ENCODE data around the gene SHKBP1. TPM values are rescaled to one million over a fixed set of nuclear protein-coding genes. Genes with fewer than 3 reads are reported as not detected.

SHKBP1 gene
- total and polyA plus RNA-seq, 2 of the 4 experiments (the other 2 are of a cell fraction) = 15.6 to 94.0 TPM

DNA sequence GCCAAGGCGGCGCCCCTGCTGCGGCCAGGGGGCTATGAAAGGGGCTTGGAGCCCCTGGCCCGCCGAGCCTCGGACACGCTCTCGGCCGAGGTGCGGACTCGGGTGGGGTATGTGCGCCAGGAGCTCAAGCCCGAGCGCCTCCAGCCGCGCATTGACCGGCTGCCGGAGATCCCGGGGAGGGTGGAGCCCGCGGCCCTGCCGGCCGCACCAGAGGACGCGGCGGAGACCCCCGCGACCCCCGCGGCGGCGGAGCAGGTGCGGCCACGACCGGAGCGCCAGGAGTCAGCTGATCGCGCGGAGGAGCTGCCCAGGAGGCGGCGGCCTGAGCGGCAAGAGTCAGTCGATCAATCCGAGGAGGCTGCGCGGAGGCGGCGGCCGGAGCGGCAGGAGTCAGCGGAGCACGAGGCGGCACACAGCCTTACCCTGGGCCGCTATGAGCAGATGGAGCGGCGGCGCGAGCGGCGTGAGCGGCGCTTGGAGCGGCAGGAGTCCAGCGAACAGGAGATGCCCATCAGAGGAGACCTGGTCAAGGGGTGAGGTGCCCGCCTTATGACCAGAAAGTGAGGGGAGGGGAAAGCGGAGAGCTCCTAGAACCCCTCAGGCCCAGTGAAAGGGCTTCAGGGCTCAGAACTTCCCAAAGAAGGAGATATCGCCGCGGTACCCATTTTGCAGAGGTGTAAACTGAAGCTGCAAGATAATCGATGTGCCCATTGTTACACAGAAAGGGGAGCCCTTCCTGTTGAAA, 8.8 kb upstream of the SHKBP1 start:
- peak overlapping the region; percentile 50 for H3K4me3 ChIP-seq (ENCODE audit: insufficient read depth, low read depth, low read length)
- dilution Hi-C loops (cut with HindIII; ENCODE audit: low sequenced_read_pairs, unreplicated experiment) = no loop called here
- peaks cover 32% of the 10 kb centered on the region for H3K27me3 ChIP-seq (ENCODE audit: control insufficient read depth, insufficient read depth, low read length)
- no peak for TF ChIP-seq FOS (IDR thresholded peaks at IDR 0.05; ENCODE audit: low read depth, low read length)
- TF ChIP-seq, protein P1, sequence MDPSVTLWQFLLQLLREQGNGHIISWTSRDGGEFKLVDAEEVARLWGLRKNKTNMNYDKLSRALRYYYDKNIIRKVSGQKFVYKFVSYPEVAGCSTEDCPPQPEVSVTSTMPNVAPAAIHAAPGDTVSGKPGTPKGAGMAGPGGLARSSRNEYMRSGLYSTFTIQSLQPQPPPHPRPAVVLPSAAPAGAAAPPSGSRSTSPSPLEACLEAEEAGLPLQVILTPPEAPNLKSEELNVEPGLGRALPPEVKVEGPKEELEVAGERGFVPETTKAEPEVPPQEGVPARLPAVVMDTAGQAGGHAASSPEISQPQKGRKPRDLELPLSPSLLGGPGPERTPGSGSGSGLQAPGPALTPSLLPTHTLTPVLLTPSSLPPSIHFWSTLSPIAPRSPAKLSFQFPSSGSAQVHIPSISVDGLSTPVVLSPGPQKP (IDR thresholded peaks at IDR 0.05; ENCODE audit: borderline replicate concordance, low read depth, low read length) = no peak
- no peak for TF ChIP-seq CHD1 (IDR thresholded peaks at IDR 0.05; ENCODE audit: low read depth, low read length)
- TF ChIP-seq MAFK (IDR thresholded peaks at IDR 0.05; ENCODE audit: low read depth, low read length) = no peak
- TF ChIP-seq MXI1 (IDR thresholded peaks at IDR 0.05; ENCODE audit: borderline replicate concordance, low read depth, low read length) = no peak
- TF ChIP-seq, protein P2, sequence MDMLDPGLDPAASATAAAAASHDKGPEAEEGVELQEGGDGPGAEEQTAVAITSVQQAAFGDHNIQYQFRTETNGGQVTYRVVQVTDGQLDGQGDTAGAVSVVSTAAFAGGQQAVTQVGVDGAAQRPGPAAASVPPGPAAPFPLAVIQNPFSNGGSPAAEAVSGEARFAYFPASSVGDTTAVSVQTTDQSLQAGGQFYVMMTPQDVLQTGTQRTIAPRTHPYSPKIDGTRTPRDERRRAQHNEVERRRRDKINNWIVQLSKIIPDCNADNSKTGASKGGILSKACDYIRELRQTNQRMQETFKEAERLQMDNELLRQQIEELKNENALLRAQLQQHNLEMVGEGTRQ (IDR thresholded peaks at IDR 0.05; ENCODE audit: low read depth, low read length) = no peak
- TF ChIP-seq RFX5 (IDR thresholded peaks at IDR 0.05; ENCODE audit: low read depth, low read length) = no peak
- TF ChIP-seq SMC3 (IDR thresholded peaks at IDR 0.05; ENCODE audit: low read depth, low read length) = no peak
- TF ChIP-seq, protein P3, sequence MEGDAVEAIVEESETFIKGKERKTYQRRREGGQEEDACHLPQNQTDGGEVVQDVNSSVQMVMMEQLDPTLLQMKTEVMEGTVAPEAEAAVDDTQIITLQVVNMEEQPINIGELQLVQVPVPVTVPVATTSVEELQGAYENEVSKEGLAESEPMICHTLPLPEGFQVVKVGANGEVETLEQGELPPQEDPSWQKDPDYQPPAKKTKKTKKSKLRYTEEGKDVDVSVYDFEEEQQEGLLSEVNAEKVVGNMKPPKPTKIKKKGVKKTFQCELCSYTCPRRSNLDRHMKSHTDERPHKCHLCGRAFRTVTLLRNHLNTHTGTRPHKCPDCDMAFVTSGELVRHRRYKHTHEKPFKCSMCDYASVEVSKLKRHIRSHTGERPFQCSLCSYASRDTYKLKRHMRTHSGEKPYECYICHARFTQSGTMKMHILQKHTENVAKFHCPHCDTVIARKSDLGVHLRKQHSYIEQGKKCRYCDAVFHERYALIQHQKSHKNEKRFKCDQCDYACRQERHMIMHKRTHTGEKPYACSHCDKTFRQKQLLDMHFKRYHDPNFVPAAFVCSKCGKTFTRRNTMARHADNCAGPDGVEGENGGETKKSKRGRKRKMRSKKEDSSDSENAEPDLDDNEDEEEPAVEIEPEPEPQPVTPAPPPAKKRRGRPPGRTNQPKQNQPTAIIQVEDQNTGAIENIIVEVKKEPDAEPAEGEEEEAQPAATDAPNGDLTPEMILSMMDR (conservative IDR thresholded peaks at IDR 0.05; ENCODE audit: low read depth, low read length) = no peak
- TF ChIP-seq BHLHE40 (IDR thresholded peaks at IDR 0.05; ENCODE audit: low read depth, low read length) = no peak
- no peak for TF ChIP-seq CEBPB (IDR thresholded peaks at IDR 0.05; ENCODE audit: low read depth, low read length)
- no peak for TF ChIP-seq POLR2A (IDR thresholded peaks at IDR 0.05; ENCODE audit: low read depth, low read length)
- TF ChIP-seq NFE2L2 (IDR thresholded peaks at IDR 0.05; ENCODE audit: low read depth, low read length) = no peak
- TF ChIP-seq MAZ (IDR thresholded peaks at IDR 0.05; ENCODE audit: borderline replicate concordance, low read depth, low read length) = no peak
- no peak for TF ChIP-seq RCOR1 (IDR thresholded peaks at IDR 0.05; ENCODE audit: insufficient replicate concordance, low read length)

More for the DNA sequence above, 8.8 kb upstream of the SHKBP1 start:
- Histone ChIP-seq H3K4ac (ENCODE audit: low read depth, low read length) (peak overlapping the region; percentile 20; the same call in 1 of the 2 replicates), H4K20me1 (ENCODE audit: insufficient read depth, low read length) (no peaks in the 10 kb centered on the region), H2BK20ac (ENCODE audit: low read depth, low read length) (no peak overlapping the region; the same call in 1 of the 2 replicates), H4K5ac (ENCODE audit: low read depth, low read length) (no peak overlapping the region), H3K18ac (ENCODE audit: low read depth, low read length) (no peak overlapping the region), H2AK5ac (ENCODE audit: low read depth, low read length) (0 out of 2 replicates have a peak overlapping the region, but pooled peaks have one; percentile 51), H4K91ac (ENCODE audit: insufficient read depth, low read depth, low read length) (no peak overlapping the region; the same call in 1 of the 2 replicates), H3K23ac (ENCODE audit: low read depth, low read length) (no peak overlapping the region; the same call in 1 of the 2 replicates), H3K14ac (replicated peaks; ENCODE audit: low read depth, low read length) (no peak overlapping the region), H2BK120ac (ENCODE audit: low read depth, low read length) (no peak overlapping the region), H3K9me1 (ENCODE audit: insufficient read depth, low read length) (no peaks in the 10 kb centered on the region), H2BK5ac (ENCODE audit: low read depth, low read length, poor library complexity, severe bottlenecking) (no peak overlapping the region), H2AFZ (replicated peaks; ENCODE audit: low read length, poor library complexity) (peak overlapping the region; percentile 91), H2AK9ac (replicated peaks; ENCODE audit: low read depth, low read length, poor library complexity) (peak overlapping the region; percentile 72), H4K8ac (ENCODE audit: low read depth in 2 of 2, low read length in 2 of 2) (no peak overlapping the region), H3K4me1 (ENCODE audit: control insufficient read depth, insufficient read depth, low read length) (peaks cover 8% of the 10 kb centered on the region), H3K79me1 (ENCODE audit: low read depth in 1 of 2, low read length in 2 of 2) (0 out of 4 replicates have a peak, but pooled peaks cover 0 to 4% of the 10 kb centered on the region in 2 experiments), H3K9me3 (ENCODE audit: control insufficient read depth, insufficient read depth, low read length) (no peaks in the 10 kb centered on the region), H2BK15ac (ENCODE audit: low read depth, low read length) (no peak overlapping the region), H3K27ac (ENCODE audit: insufficient read depth, low read length) (no peak overlapping the region), H3K4me2 (ENCODE audit: low read depth, low read length) (peak overlapping the region; percentile 78), H3K56ac (ENCODE audit: extremely low read depth, insufficient read depth, low read length) (no peak overlapping the region), H3K36me3 (ENCODE audit: control insufficient read depth, insufficient read depth, low read length) (no peaks in the 10 kb centered on the region), H3K9ac (ENCODE audit: low read depth, low read length) (no peak overlapping the region)
- 11% methylated on average over 47 of the region's 70 CpGs; no CpG with 5 or more reads in 1 of the 2 experiments for WGBS, 2 experiments (ENCODE audit: extremely low coverage in 2 of 2, insufficient read length in 1 of 2)
- in situ Hi-C loops (cut with MboI; ENCODE audit: low sequenced_read_pairs) = no loop called here
- intact Hi-C loops (cut with micrococcal nuclease) = no loop called here
- CTCF ChIA-PET = no interaction called here
- POLR2A ChIA-PET (ENCODE audit: unreplicated experiment) = no interaction called here
- BruUV-seq (replicated peaks) = no TSS peak
- ATAC-seq (ENCODE audit: low read depth) (no peak), DNase-seq (no peak)

All from IMR-90 (cell line).